HL-60/S4 (cell line): ENCODE results near the gene FCGR1A.
"Not testable (repeated sequence)": the region's sequence is repeated elsewhere in the genome, so short reads cannot be mapped to it uniquely, and the experiment has no call there.

Experiments
- in situ Hi-C: fragments of 300-500 bp; cut with MboI; formaldehyde crosslinking; loops from 2 replicates; pipeline ENCODE4 v1.14.3; 2022; ENCODE audit warnings: low sequenced_read_pairs

Gene FCGR1A

DNA sequence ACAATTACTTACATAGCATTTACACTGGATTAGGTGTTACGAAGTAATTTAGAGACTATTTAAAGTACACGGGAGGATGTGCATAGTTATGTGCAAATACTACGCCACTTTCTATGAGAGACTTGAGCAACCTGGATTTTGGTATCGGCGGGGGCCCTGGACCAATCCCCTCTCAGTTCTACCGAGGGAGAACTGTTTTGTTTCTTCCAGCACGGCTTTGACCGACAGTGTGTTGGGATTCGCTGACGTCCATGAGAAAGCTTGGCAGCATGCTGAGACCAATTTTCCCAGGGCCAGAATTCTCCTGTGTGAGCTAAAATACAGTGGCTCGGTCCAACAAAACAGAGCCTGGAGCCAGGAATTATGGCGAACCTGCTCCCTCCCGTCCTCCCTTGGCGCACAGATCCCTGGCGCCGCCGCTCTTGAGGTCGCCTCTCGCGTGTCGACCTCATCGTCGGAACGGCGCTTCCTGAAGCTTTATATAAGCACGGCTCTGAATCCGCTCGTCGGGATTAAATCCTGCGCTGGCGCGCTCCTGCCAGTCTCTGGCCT lies 49.3 kb downstream of the FCGR1A start:
- in situ Hi-C loops: not testable (repeated sequence)

DNA sequence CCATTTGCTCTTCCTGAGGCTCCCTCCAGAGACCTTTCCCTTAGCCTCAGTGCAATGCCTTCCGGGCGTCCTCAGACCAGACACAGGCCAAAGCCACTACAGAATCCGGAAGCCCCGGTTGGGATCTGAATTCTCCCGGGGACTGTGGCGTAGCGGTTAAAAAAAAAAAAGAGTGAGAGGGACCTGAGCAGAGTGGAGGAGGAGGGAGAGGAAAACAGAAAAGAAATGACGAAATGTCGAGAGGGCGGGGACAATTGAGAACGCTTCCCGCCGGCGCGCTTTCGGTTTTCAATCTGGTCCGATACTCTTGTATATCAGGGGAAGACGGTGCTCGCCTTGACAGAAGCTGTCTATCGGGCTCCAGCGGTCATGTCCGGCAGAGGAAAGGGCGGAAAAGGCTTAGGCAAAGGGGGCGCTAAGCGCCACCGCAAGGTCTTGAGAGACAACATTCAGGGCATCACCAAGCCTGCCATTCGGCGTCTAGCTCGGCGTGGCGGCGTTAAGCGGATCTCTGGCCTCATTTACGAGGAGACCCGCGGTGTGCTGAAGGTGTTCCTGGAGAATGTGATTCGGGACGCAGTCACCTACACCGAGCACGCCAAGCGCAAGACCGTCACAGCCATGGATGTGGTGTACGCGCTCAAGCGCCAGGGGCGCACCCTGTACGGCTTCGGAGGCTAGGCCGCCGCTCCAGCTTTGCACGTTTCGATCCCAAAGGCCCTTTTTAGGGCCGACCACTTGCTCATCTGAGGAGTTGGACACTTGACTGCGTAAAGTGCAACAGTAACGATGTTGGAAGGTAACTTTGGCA lies 50.0 kb downstream of the FCGR1A start:
- in situ Hi-C loops: not testable (repeated sequence)

DNA sequence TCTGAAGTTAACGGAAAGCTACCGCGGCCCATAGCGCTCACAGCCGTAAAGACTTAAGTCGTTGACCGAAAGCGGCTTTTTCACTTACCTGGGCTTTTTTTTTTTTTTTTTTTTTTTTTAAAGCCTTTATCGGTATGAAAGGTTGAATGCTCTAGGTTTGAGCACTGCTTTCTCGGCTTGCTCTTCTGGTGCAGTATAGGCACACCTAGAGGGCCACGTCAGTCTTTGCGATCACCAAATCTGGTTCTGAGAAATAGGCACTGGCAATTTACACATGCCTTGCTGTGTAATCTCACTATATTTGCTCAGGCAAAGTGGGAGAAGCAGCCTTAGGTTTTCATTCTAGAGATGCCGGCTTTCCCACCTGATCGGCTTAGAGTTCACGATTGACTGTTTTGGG lies 50.6 kb downstream of the FCGR1A start:
- in situ Hi-C loops: not testable (repeated sequence)

DNA sequence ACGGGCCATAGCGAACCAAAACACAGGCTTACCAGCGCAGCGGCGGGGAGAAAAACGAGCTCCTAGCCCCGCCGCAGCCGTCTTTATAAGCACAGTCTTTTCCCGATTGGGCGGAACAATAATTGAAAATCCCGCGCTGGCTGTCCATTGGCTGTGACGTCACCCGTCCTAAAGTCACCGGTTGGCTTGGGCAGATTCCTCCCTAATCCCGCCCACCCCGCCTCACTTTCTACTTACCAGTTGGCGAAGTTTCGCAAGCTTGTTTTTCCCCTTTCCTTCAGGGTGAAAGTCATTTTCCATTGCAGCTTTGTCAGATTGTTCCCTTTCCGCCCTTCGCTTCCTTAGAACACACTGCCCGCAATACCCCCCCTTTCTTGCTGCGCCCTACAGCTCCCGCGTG lies 58.7 kb downstream of the FCGR1A start:
- in situ Hi-C loops: not testable (repeated sequence)
